IMR-90 (cell line): ENCODE results near the gene RPL37. TPM values are rescaled to one million over a fixed set of nuclear protein-coding genes. Genes with fewer than 3 reads are reported as not detected.
A peak's percentile ranks its signal among the peaks of the same experiment; 100 is the strongest.
"Not testable (repeated sequence)": the region's sequence is repeated elsewhere in the genome, so short reads cannot be mapped to it uniquely, and the experiment has no call there.

Source experiments
- ATAC-seq: fragments of 200-7000 bp; cut with Tn5 transposase; 2 replicates; pipeline ENCODE4 v1.9.1; 2020; ENCODE audit warnings: low read depth, mild to moderate bottlenecking, moderate library complexity
- BruUV-seq: library from RNA; stranded (reverse); fragments of 400-500 nt; replicated peaks from 2 replicates; lab custom pipeline; 2021; lab: Mats Ljungman, UMichigan
- CTCF ChIA-PET: fragments of 300-600 bp; formaldehyde crosslinking; extraction: SDS; loops from one replicate; lab custom pipeline; 2021; ENCODE audit warnings: antibody characterized with exemption; lab: Yijun Ruan, JAX
- POLR2A ChIA-PET: fragments of 300-600 bp; sonication (Branson Sonifier 250); formaldehyde crosslinking; loops from one replicate; lab custom pipeline; 2022; ENCODE audit warnings: antibody characterized with exemption; ENCODE audit not compliant: unreplicated experiment; lab: Charles Lee
- DNase-seq: peaks from one replicate; pipeline ENCODE4 v3.0.0; 2013
- H2AFZ ChIP-seq: replicated peaks from 2 replicates; pipeline ENCODE3; 2013; ENCODE audit warnings: low read length, mild to moderate bottlenecking; ENCODE audit not compliant: poor library complexity
- H2AK5ac ChIP-seq: 2 replicates; pipeline ENCODE4 v1.6.1; 2013; ENCODE audit warnings: low read depth, low read length, inconsistent platforms
- H2AK9ac ChIP-seq: replicated peaks from 2 replicates; pipeline ENCODE3; 2013; ENCODE audit warnings: mild to moderate bottlenecking, low read depth, low read length, moderate library complexity; ENCODE audit not compliant: poor library complexity
- H2BK120ac ChIP-seq: 2 replicates; pipeline ENCODE4 v1.6.1; 2013; ENCODE audit warnings: low read depth, low read length, inconsistent platforms
- H2BK15ac ChIP-seq: 3 replicates; pipeline ENCODE4 v1.6.1; 2013; ENCODE audit warnings: low read depth, low read length, inconsistent platforms
- H2BK20ac ChIP-seq: 2 replicates; pipeline ENCODE4 v1.6.1; 2013; ENCODE audit warnings: low read depth, mild to moderate bottlenecking, inconsistent platforms, low read length, moderate library complexity
- H2BK5ac ChIP-seq: 2 replicates; pipeline ENCODE4 v1.6.1; 2013; ENCODE audit warnings: mild to moderate bottlenecking, low read depth, low read length, inconsistent platforms; ENCODE audit not compliant: poor library complexity, severe bottlenecking
- H3K14ac ChIP-seq: replicated peaks from 2 replicates; pipeline ENCODE4 v1.6.1; 2013; ENCODE audit warnings: low read depth, low read length, inconsistent platforms
- H3K18ac ChIP-seq: 2 replicates; pipeline ENCODE4 v1.6.1; 2013; ENCODE audit warnings: low read depth, low read length, control low read depth
- H3K23ac ChIP-seq: 2 replicates; pipeline ENCODE4 v1.6.1; 2013; ENCODE audit warnings: low read depth, low read length, inconsistent platforms
- H3K27ac ChIP-seq: 2 replicates; pipeline ENCODE4 v1.5.1; 2013; ENCODE audit warnings: mild to moderate bottlenecking, control low read depth, low read length; ENCODE audit not compliant: insufficient read depth
- H3K27me3 ChIP-seq: 2 replicates; pipeline ENCODE4 v1.6.1; 2013; ENCODE audit warnings: low read length; ENCODE audit not compliant: control insufficient read depth, insufficient read depth
- H3K36me3 ChIP-seq: 2 replicates; pipeline ENCODE4 v1.6.1; 2013; ENCODE audit warnings: low read length, mixed read lengths; ENCODE audit not compliant: control insufficient read depth, insufficient read depth
- H3K4ac ChIP-seq: 2 replicates; pipeline ENCODE4 v1.6.1; 2013; ENCODE audit warnings: low read depth, low read length, inconsistent platforms
- H3K4me1 ChIP-seq: 2 replicates; pipeline ENCODE4 v1.6.1; 2013; ENCODE audit warnings: low read length, mixed read lengths; ENCODE audit not compliant: control insufficient read depth, insufficient read depth
- H3K4me2 ChIP-seq: 2 replicates; pipeline ENCODE4 v1.6.1; 2013; ENCODE audit warnings: low read depth, mild to moderate bottlenecking, control low read depth, low read length, moderate library complexity
- H3K4me3 ChIP-seq: 2 replicates; pipeline ENCODE4 v1.5.1; 2013; ENCODE audit warnings: low read depth, mild to moderate bottlenecking, control low read depth, low read length, moderate library complexity; ENCODE audit not compliant: insufficient read depth
- H3K56ac ChIP-seq: 2 replicates; pipeline ENCODE4 v1.6.1; 2013; ENCODE audit warnings: low read length, inconsistent platforms; ENCODE audit not compliant: insufficient read depth; ENCODE audit errors: extremely low read depth
- H3K79me1 ChIP-seq, 2 experiments: 2 replicates each; pipeline ENCODE4 v1.6.1; 2013; ENCODE audit warnings: low read length in 2 of 2, inconsistent platforms in 1 of 2, low read depth in 1 of 2
- H3K9ac ChIP-seq: 2 replicates; pipeline ENCODE4 v1.6.1; 2013; ENCODE audit warnings: low read depth, low read length, control low read depth
- H3K9me1 ChIP-seq: 2 replicates; pipeline ENCODE4 v1.6.1; 2013; ENCODE audit warnings: low read length, inconsistent platforms; ENCODE audit not compliant: insufficient read depth
- H3K9me3 ChIP-seq: 2 replicates; pipeline ENCODE4 v1.6.1; 2013; ENCODE audit warnings: low read length; ENCODE audit not compliant: control insufficient read depth, insufficient read depth
- H4K20me1 ChIP-seq: 2 replicates; pipeline ENCODE4 v1.6.1; 2013; ENCODE audit warnings: low read length, inconsistent platforms; ENCODE audit not compliant: insufficient read depth
- H4K5ac ChIP-seq: 2 replicates; pipeline ENCODE4 v1.6.1; 2013; ENCODE audit warnings: mild to moderate bottlenecking, low read depth, low read length, control low read depth
- H4K8ac ChIP-seq, 2 experiments: 2 replicates each; pipeline ENCODE4 v1.6.1; 2013; ENCODE audit warnings: low read depth in 2 of 2, low read length in 2 of 2, control low read depth in 1 of 2, inconsistent platforms in 1 of 2
- H4K91ac ChIP-seq: 2 replicates; pipeline ENCODE4 v1.6.1; 2013; ENCODE audit warnings: low read depth, low read length, inconsistent platforms; ENCODE audit not compliant: insufficient read depth
- CEBPB ChIP-seq: IDR thresholded peaks from 2 replicates; pipeline ENCODE4 v1.6.1; 2012; ENCODE audit warnings: low read depth, low read length, improper control_type of control experiment
- MAFK ChIP-seq: IDR thresholded peaks from 2 replicates; pipeline ENCODE4 v1.6.1; 2012; ENCODE audit warnings: low read depth, low read length, improper control_type of control experiment
- whole genome bisulfite sequencing, 2 experiments: methylation state at CpG; one replicate each; pipeline versions ENCODE4 v1.1.5 to v1.1.7; 2013; ENCODE audit warnings: missing lambda C conversion rate in 2 of 2; ENCODE audit not compliant: insufficient read length in 1 of 2; ENCODE audit errors: extremely low coverage in 2 of 2; 5-methylcytosine and 5-hydroxymethylcytosine counted together
- dilution Hi-C: fragments of 300-500 bp; cut with HindIII; formaldehyde crosslinking; loops from one replicate; pipeline ENCODE4 v1.14.3; 2018; ENCODE audit warnings: low sequenced_read_pairs; ENCODE audit not compliant: unreplicated experiment
- in situ Hi-C: fragments of 300-500 bp; cut with MboI; formaldehyde crosslinking; loops from 3 replicates; pipeline ENCODE4 v1.14.3; 2019; ENCODE audit warnings: low sequenced_read_pairs, inconsistent platforms, mixed read lengths
- intact Hi-C: fragments of 100-400 bp; cut with micrococcal nuclease; formaldehyde crosslinking; loops from 2 replicates; pipeline ENCODE4 v1.10.0; 2022
- polyA plus RNA-seq, 3 experiments: library from polyadenylated mRNA; depleted of rRNA; stranded (reverse); fragments of >200 nt; gene quantifications; 2 replicates each; pipeline ENCODE4 v1.2.3, GENCODE V29; 2012; ENCODE audit warnings: low replicate concordance in 1 of 3
- total RNA-seq: library from RNA; depleted of rRNA; stranded (reverse); fragments of >200 nt; gene quantifications from 2 replicates; pipeline ENCODE4 v1.2.3, GENCODE V29; 2012

The RPL37 gene
- total and polyA plus RNA-seq, 2 of the 4 experiments (the other 2 are of a cell fraction) = 35.3 to 294 TPM

DNA sequence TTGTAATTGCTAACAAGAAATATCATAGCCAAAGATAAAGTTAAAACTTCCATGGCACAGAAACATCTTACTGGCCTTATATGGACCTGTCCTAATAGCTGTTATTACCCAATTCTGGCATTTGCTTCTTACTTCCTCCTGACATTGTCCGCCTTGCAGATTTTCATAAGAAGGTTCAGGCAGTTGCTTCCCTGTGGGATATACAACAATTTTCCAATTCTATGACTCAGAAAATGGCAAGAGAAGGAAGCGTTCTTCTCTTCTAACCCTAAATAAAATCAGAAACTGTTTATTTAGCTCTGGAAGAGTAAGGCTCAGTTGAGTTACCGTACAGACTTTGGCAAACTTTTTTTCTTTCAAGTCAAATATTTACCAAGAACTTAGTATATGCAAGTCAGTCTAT lies 38.5 kb downstream of the RPL37 start:
- H3K79me1 ChIP-seq = peaks cover 0 to 35% of the 10 kb centered on the region in 2 experiments; a peak in 2 of 4 replicates
- dilution Hi-C loops (no loop called here), in situ Hi-C loops (no loop called here), intact Hi-C loops (no loop called here)
- H3K14ac ChIP-seq = no peak overlapping the region; the same call in 1 of the 2 replicates
- ChIA-PET POLR2A (no interaction called here), CTCF (no interaction called here)
- H3K56ac ChIP-seq = peak overlapping the region; percentile 48; the same call in 1 of the 2 replicates
- H3K4me1 ChIP-seq = peaks cover 3% of the 10 kb centered on the region
- H3K9me1 ChIP-seq = peaks cover 3% of the 10 kb centered on the region; the same call in 1 of the 2 replicates
- no peak overlapping the region for H3K23ac ChIP-seq
- peak; percentile 77 for DNase-seq
- H4K5ac ChIP-seq = no peak overlapping the region
- no peak overlapping the region for H2AK5ac ChIP-seq
- no peak overlapping the region for H4K91ac ChIP-seq
- no peaks in the 10 kb centered on the region for H3K9me3 ChIP-seq
- no peak overlapping the region for H3K27ac ChIP-seq
- H4K20me1 ChIP-seq = peaks cover 55% of the 10 kb centered on the region
- H2BK120ac ChIP-seq = no peak overlapping the region
- no peaks in the 10 kb centered on the region for H3K27me3 ChIP-seq
- H3K36me3 ChIP-seq = peaks cover 2% of the 10 kb centered on the region
- ATAC-seq = peak; percentile 1; the same call in 1 of the 2 replicates
- H4K8ac ChIP-seq = peak overlapping the region in 1 of 2 experiments; percentile 6; a peak in 1 of 4 replicates
- H3K9ac ChIP-seq = peak overlapping the region; percentile 100; the same call in 1 of the 2 replicates
- no peak overlapping the region for H2BK15ac ChIP-seq
- peak; percentile 80 for TF ChIP-seq CEBPB
- TF ChIP-seq MAFK = no peak
- peak overlapping the region; percentile 96 for H3K4me2 ChIP-seq
- H3K4ac ChIP-seq = no peak overlapping the region
- no peak overlapping the region for H2BK20ac ChIP-seq
- BruUV-seq = no TSS peak
- H2BK5ac ChIP-seq = peak overlapping the region; percentile 93
- WGBS, 2 experiments = no CpG with 5 or more reads among the region's 3 CpGs
- peak overlapping the region; percentile 98 for H3K4me3 ChIP-seq
- no peak overlapping the region for H3K18ac ChIP-seq
- no peak overlapping the region for H2AFZ ChIP-seq
- no peak overlapping the region for H2AK9ac ChIP-seq

DNA sequence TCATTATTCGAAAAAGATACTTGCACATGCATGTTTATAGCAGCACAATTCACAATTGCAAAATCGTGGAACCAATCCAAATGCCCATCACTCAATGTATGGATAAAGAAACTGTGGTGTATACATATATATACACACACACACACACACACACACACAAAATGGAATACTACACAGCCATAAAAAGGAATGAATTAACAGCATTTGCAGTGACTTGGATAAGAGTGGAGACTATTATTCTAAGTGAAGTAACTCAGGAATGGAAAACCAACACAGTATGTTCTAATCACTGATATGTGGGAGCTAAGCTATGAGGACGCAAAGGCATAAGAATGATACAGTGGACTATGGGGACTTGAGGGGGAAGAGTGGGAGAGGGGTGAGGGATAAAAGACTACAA lies 40.1 kb downstream of the RPL37 start:
- CTCF ChIA-PET, intact Hi-C loops, in situ Hi-C loops, H4K5ac ChIP-seq, H4K8ac ChIP-seq, H2BK120ac ChIP-seq, H2BK20ac ChIP-seq, H3K4me1 ChIP-seq, H2AK9ac ChIP-seq, H3K9me1 ChIP-seq, H3K14ac ChIP-seq, H3K27me3 ChIP-seq, H3K4ac ChIP-seq, BruUV-seq, POLR2A ChIA-PET, H3K23ac ChIP-seq, H2AK5ac ChIP-seq, H3K9me3 ChIP-seq, H3K4me3 ChIP-seq, H4K91ac ChIP-seq, H3K36me3 ChIP-seq, ATAC-seq, H3K9ac ChIP-seq, H3K56ac ChIP-seq, H2BK5ac ChIP-seq, DNase-seq, H3K18ac ChIP-seq, dilution Hi-C loops, H2BK15ac ChIP-seq, H3K4me2 ChIP-seq, H2AFZ ChIP-seq, H3K27ac ChIP-seq: not testable (repeated sequence)
- no CpG with 5 or more reads among the region's 3 CpGs for WGBS, 2 experiments
- peaks cover 71% of the 10 kb centered on the region for H4K20me1 ChIP-seq
- H3K79me1 ChIP-seq = peaks cover 0 to 43% of the 10 kb centered on the region in 2 experiments; a peak in 2 of 4 replicates
